Activated naive CD8-positive, alpha-beta T cell (primary cell): ENCODE results near the gene CDK16.

Experiments used
- H3K27ac Mint-ChIP-seq: one replicate; pipeline ENCODE4 v1.8.0; 2021; ENCODE audit warnings: mixed read lengths
- H3K27me3 Mint-ChIP-seq: one replicate; pipeline ENCODE4 v1.8.0; 2021; ENCODE audit warnings: mixed read lengths
- H3K36me3 Mint-ChIP-seq: one replicate; pipeline ENCODE4 v1.8.0; 2021; ENCODE audit warnings: mixed read lengths
- H3K4me1 Mint-ChIP-seq: one replicate; pipeline ENCODE4 v1.8.0; 2021; ENCODE audit warnings: low read depth, mixed read lengths
- H3K4me3 Mint-ChIP-seq: one replicate; pipeline ENCODE4 v1.8.0; 2021; ENCODE audit warnings: mild to moderate bottlenecking, mixed read lengths
- H3K9me3 Mint-ChIP-seq: one replicate; pipeline ENCODE4 v1.8.0; 2021; ENCODE audit warnings: low read depth, mixed read lengths

CDK16 gene

GRCh38 chrX:47218280-47218919, at the start of gene CDK16:
CDK16 (plus strand) TSS chrX:47218681; CDS start chrX:47223558, 4,877 bp downstream.
- H3K27me3 Mint-ChIP-seq: no peaks in the 10 kb centered on the region
- peaks cover 44% of the 10 kb centered on the region for H3K4me1 Mint-ChIP-seq
- peaks cover 3% of the 10 kb centered on the region for H3K36me3 Mint-ChIP-seq
- peak within 1 kb of the TSS; percentile 93 for H3K4me3 Mint-ChIP-seq
- peak within 1 kb of the TSS; percentile 98 for H3K27ac Mint-ChIP-seq
- no peaks in the 10 kb centered on the region for H3K9me3 Mint-ChIP-seq

- no peaks in the 10 kb centered on the region for H3K9me3 Mint-ChIP-seq
- no peak overlapping the region for H3K27ac Mint-ChIP-seq
- no peaks in the 10 kb centered on the region for H3K27me3 Mint-ChIP-seq
- peaks cover 7% of the 10 kb centered on the region for H3K4me1 Mint-ChIP-seq
- H3K4me3 Mint-ChIP-seq: no peak overlapping the region
- no peaks in the 10 kb centered on the region for H3K36me3 Mint-ChIP-seq
Measured at GRCh38 chrX:47169273-47169672, 49.2 kb upstream of the CDK16 start.

- no peak overlapping the region for H3K27ac Mint-ChIP-seq
- no peaks in the 10 kb centered on the region for H3K36me3 Mint-ChIP-seq
- no peaks in the 10 kb centered on the region for H3K9me3 Mint-ChIP-seq
- H3K27me3 Mint-ChIP-seq: no peaks in the 10 kb centered on the region
- peaks cover 5% of the 10 kb centered on the region for H3K4me1 Mint-ChIP-seq
- H3K4me3 Mint-ChIP-seq: no peak overlapping the region
Measured at GRCh38 chrX:47169726-47170515, 48.6 kb upstream of the CDK16 start.

GRCh38 chrX:47170861-47171692, 47.4 kb upstream of the CDK16 start:
- H3K4me3 Mint-ChIP-seq: no peak overlapping the region
- H3K4me1 Mint-ChIP-seq: peaks cover 4% of the 10 kb centered on the region
- no peaks in the 10 kb centered on the region for H3K27me3 Mint-ChIP-seq
- no peaks in the 10 kb centered on the region for H3K9me3 Mint-ChIP-seq
- H3K27ac Mint-ChIP-seq: no peak overlapping the region
- H3K36me3 Mint-ChIP-seq: no peaks in the 10 kb centered on the region

- no peaks in the 10 kb centered on the region for H3K27me3 Mint-ChIP-seq
- H3K4me1 Mint-ChIP-seq: peaks cover 4% of the 10 kb centered on the region
- H3K4me3 Mint-ChIP-seq: no peak overlapping the region
- no peaks in the 10 kb centered on the region for H3K9me3 Mint-ChIP-seq
- H3K27ac Mint-ChIP-seq: no peak overlapping the region
- H3K36me3 Mint-ChIP-seq: no peaks in the 10 kb centered on the region
Measured at GRCh38 chrX:47171996-47172395, 46.5 kb upstream of the CDK16 start.

- H3K9me3 Mint-ChIP-seq: no peaks in the 10 kb centered on the region
- H3K4me1 Mint-ChIP-seq: peaks cover 3% of the 10 kb centered on the region
- H3K27me3 Mint-ChIP-seq: no peaks in the 10 kb centered on the region
- no peak overlapping the region for H3K27ac Mint-ChIP-seq
- H3K4me3 Mint-ChIP-seq: no peak overlapping the region
- no peaks in the 10 kb centered on the region for H3K36me3 Mint-ChIP-seq
Measured at GRCh38 chrX:47172549-47172948, 45.9 kb upstream of the CDK16 start.

- Mint-ChIP-seq H3K9me3 (no peaks in the 10 kb centered on the region), H3K27me3 (no peaks in the 10 kb centered on the region), H3K4me3 (no peak overlapping the region), H3K27ac (no peak overlapping the region), H3K4me1 (no peaks in the 10 kb centered on the region), H3K36me3 (no peaks in the 10 kb centered on the region)
Measured at GRCh38 chrX:47172971-47173792, 45.3 kb upstream of the CDK16 start.

GRCh38 chrX:47174376-47174775, 44.1 kb upstream of the CDK16 start:
- Mint-ChIP-seq H3K9me3 (no peaks in the 10 kb centered on the region), H3K27ac (no peak overlapping the region), H3K36me3 (no peaks in the 10 kb centered on the region)

GRCh38 chrX:47174846-47175587, 43.5 kb upstream of the CDK16 start:
- H3K36me3 Mint-ChIP-seq: no peaks in the 10 kb centered on the region
- no peaks in the 10 kb centered on the region for H3K9me3 Mint-ChIP-seq
- no peaks in the 10 kb centered on the region for H3K4me1 Mint-ChIP-seq
- H3K27me3 Mint-ChIP-seq: no peaks in the 10 kb centered on the region
- H3K27ac Mint-ChIP-seq: no peak overlapping the region
- H3K4me3 Mint-ChIP-seq: no peak overlapping the region

More at GRCh38 chrX:47174376-47174775, 44.1 kb upstream of the CDK16 start:
- Mint-ChIP-seq H3K27me3 (no peaks in the 10 kb centered on the region), H3K4me3 (no peak overlapping the region), H3K4me1 (no peaks in the 10 kb centered on the region)

GRCh38 chrX:47175588-47175980, 42.9 kb upstream of the CDK16 start:
- Mint-ChIP-seq H3K9me3 (no peaks in the 10 kb centered on the region), H3K4me3 (no peak overlapping the region), H3K27me3 (no peaks in the 10 kb centered on the region), H3K4me1 (no peaks in the 10 kb centered on the region), H3K36me3 (no peaks in the 10 kb centered on the region), H3K27ac (no peak overlapping the region)

GRCh38 chrX:47176101-47176740, 42.3 kb upstream of the CDK16 start:
- Mint-ChIP-seq H3K27me3 (no peaks in the 10 kb centered on the region), H3K27ac (no peak overlapping the region), H3K4me3 (no peak overlapping the region), H3K9me3 (no peaks in the 10 kb centered on the region), H3K4me1 (no peaks in the 10 kb centered on the region), H3K36me3 (no peaks in the 10 kb centered on the region)

GRCh38 chrX:47177079-47177478, 41.4 kb upstream of the CDK16 start:
- Mint-ChIP-seq H3K4me3 (no peak overlapping the region), H3K4me1 (no peaks in the 10 kb centered on the region), H3K27ac (no peak overlapping the region), H3K27me3 (no peaks in the 10 kb centered on the region), H3K36me3 (no peaks in the 10 kb centered on the region), H3K9me3 (no peaks in the 10 kb centered on the region)

GRCh38 chrX:47178337-47178736, 40.1 kb upstream of the CDK16 start:
- H3K27me3 Mint-ChIP-seq: no peaks in the 10 kb centered on the region
- no peak overlapping the region for H3K27ac Mint-ChIP-seq
- H3K4me1 Mint-ChIP-seq: no peaks in the 10 kb centered on the region
- no peak overlapping the region for H3K4me3 Mint-ChIP-seq
- no peaks in the 10 kb centered on the region for H3K9me3 Mint-ChIP-seq
- H3K36me3 Mint-ChIP-seq: no peaks in the 10 kb centered on the region
